Large intestine (tissue), 3 donors: ENCODE data around the gene CDKAL1. TPM values are rescaled to one million over a fixed set of nuclear protein-coding genes. Genes with fewer than 3 reads are reported as not detected.

ENCODE experiments used
- DNase-seq, 2 donors: peaks; one replicate each; pipeline versions ENCODE4 v3.0.0 to v3.0.0-alpha.2; 2013
- H3K27ac ChIP-seq: one replicate; pipeline ENCODE4 v1.5.1; 2013; ENCODE audit warnings: low read length
- H3K27me3 ChIP-seq: 2 replicates; pipeline ENCODE4 v1.6.1; 2013; ENCODE audit warnings: low read length; ENCODE audit not compliant: control insufficient read depth, insufficient read depth
- H3K36me3 ChIP-seq: 2 replicates; pipeline ENCODE4 v1.6.1; 2013; ENCODE audit warnings: low read length; ENCODE audit not compliant: control insufficient read depth, insufficient read depth
- H3K4me1 ChIP-seq: one replicate; pipeline ENCODE4 v1.6.1; 2013; ENCODE audit warnings: low read length; ENCODE audit not compliant: control insufficient read depth, insufficient read depth
- H3K4me3 ChIP-seq: one replicate; pipeline ENCODE4 v1.5.1; 2013; ENCODE audit warnings: low read length
- H3K9me3 ChIP-seq: one replicate; pipeline ENCODE4 v1.6.1; 2013; ENCODE audit warnings: mild to moderate bottlenecking, low read depth, low read length, moderate library complexity; ENCODE audit not compliant: control insufficient read depth
- WGBS: methylation state at CpG from one replicate; pipeline ENCODE4 v1.1.5; 2013; ENCODE audit warnings: low lambda C conversion rate; ENCODE audit not compliant: insufficient coverage; 5-methylcytosine and 5-hydroxymethylcytosine counted together
- polyA plus RNA-seq: library from polyadenylated mRNA; unstranded; fragments of 120-200 nt; gene quantifications from one replicate; pipeline ENCODE4 v1.2.1, GENCODE V29; 2013

The CDKAL1 gene
- polyA plus RNA-seq, 1 donor, result 10.3 TPM

DNA sequence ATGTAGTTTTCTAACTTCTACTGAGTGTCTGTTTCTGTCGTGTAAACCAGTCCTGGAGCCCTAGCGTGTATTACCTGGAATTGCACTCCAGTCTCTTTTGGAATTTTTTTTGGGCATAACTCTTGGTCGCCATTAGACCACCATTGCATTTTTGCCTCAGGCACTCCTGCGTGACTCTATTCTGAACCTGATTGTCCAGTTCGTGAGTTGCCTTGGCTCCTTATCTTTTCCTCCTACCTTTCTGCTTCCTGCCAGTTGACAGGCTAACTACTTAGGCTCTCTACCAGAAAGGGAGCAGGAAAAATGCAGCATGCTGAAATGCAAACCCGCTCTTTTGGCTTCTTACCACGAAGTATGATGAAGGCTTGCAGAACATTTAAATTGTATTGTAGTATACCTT, 568.4 kb downstream of the CDKAL1 start:
- Histone ChIP-seq H3K36me3 (no peaks in the 10 kb centered on the region), H3K27ac (no peak overlapping the region), H3K4me1 (no peaks in the 10 kb centered on the region), H3K4me3 (no peak overlapping the region), H3K27me3 (no peaks in the 10 kb centered on the region), H3K9me3 (no peaks in the 10 kb centered on the region)
- WGBS, result 97% methylated on average over 6 of the region's 7 CpGs
- no peak for DNase-seq

GRCh38 chr6:21103626-21104224, 569.5 kb downstream of the CDKAL1 start:
- no peaks in the 10 kb centered on the region for H3K27me3 ChIP-seq
- no peaks in the 10 kb centered on the region for H3K36me3 ChIP-seq
- 83% methylated on average over 2 of the region's 4 CpGs for WGBS
- H3K9me3 ChIP-seq, result no peaks in the 10 kb centered on the region
- DNase-seq, result no peak
- H3K27ac ChIP-seq, result no peak overlapping the region
- H3K4me3 ChIP-seq, result no peak overlapping the region
- H3K4me1 ChIP-seq, result no peaks in the 10 kb centered on the region

GRCh38 chr6:21104288-21104687, 570.0 kb downstream of the CDKAL1 start:
- no peaks in the 10 kb centered on the region for H3K4me1 ChIP-seq
- H3K36me3 ChIP-seq, result no peaks in the 10 kb centered on the region
- no peaks in the 10 kb centered on the region for H3K27me3 ChIP-seq
- H3K9me3 ChIP-seq, result no peaks in the 10 kb centered on the region
- DNase-seq, result no peak
- no peak overlapping the region for H3K4me3 ChIP-seq
- no peak overlapping the region for H3K27ac ChIP-seq
- no CpG with 5 or more reads among the region's 2 CpGs for WGBS

GRCh38 chr6:21107796-21108195, 573.5 kb downstream of the CDKAL1 start:
- WGBS, result 100% methylated on average over 1 of the region's 3 CpGs
- no peaks in the 10 kb centered on the region for H3K36me3 ChIP-seq
- H3K9me3 ChIP-seq, result no peaks in the 10 kb centered on the region
- no peaks in the 10 kb centered on the region for H3K27me3 ChIP-seq
- H3K4me3 ChIP-seq, result no peak overlapping the region
- H3K27ac ChIP-seq, result no peak overlapping the region
- no peaks in the 10 kb centered on the region for H3K4me1 ChIP-seq
- no peak for DNase-seq

DNA sequence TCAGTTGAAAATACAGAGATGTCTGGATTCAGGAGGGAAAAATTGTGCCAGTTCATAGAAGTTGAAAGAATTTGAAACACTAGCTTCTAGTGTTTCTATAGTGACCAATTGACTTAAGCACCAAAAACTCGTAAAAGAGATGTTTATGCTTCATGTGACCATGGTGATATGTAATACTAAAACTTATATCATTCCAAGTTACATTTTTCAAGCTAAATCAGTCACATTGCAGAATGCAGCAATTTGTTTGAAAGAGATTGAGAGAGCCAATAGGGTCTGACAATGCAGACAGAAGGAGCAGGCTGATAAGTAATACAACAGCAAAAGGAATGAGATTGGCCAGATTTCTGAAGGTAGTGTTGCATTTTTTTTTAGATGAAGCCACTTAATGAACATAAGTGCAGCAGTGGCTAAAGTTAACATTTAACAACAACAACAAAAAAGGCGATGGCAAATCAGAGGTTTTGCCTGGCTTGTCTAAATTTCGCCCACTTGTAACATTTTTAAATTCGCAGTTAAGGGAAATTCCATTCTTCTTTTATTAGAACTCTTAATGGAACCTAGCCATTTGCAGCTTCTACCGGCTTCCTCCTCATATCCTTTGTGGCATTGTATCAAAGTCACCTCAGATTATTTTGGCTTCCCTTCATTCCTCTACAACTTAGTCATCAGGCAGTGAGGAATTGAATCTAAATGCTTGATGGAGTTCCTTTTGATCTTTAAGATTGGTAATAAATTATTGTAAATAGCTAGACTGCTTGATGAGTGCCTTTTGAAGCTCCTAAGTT, 575.3 kb downstream of the CDKAL1 start:
- Histone ChIP-seq H3K9me3 (no peaks in the 10 kb centered on the region), H3K27ac (no peak overlapping the region), H3K27me3 (no peaks in the 10 kb centered on the region), H3K4me3 (no peak overlapping the region), H3K36me3 (no peaks in the 10 kb centered on the region), H3K4me1 (no peaks in the 10 kb centered on the region)
- DNase-seq, result no peak
- WGBS, result 82% methylated on average over 3 of the region's 5 CpGs

- Histone ChIP-seq H3K9me3 (no peaks in the 10 kb centered on the region), H3K27ac (no peak overlapping the region), H3K4me3 (no peak overlapping the region), H3K4me1 (no peaks in the 10 kb centered on the region), H3K36me3 (no peaks in the 10 kb centered on the region), H3K27me3 (no peaks in the 10 kb centered on the region)
- WGBS, result 94% methylated on average over 3 of the region's 5 CpGs
- no peak for DNase-seq
Measured at GRCh38 chr6:21110684-21111083, 576.4 kb downstream of the CDKAL1 start.

- DNase-seq, result peak in 1 of 2 donors; percentile 15
- H3K4me3 ChIP-seq, result no peak overlapping the region
- WGBS, result no CpG with 5 or more reads among the region's 4 CpGs
- H3K27ac ChIP-seq, result no peak overlapping the region
- H3K27me3 ChIP-seq, result no peaks in the 10 kb centered on the region
- H3K9me3 ChIP-seq, result no peaks in the 10 kb centered on the region
- no peaks in the 10 kb centered on the region for H3K36me3 ChIP-seq
- no peaks in the 10 kb centered on the region for H3K4me1 ChIP-seq
Measured at GRCh38 chr6:21111093-21111725, 577.0 kb downstream of the CDKAL1 start.

GRCh38 chr6:21115111-21115510, 580.9 kb downstream of the CDKAL1 start:
- H3K9me3 ChIP-seq, result no peaks in the 10 kb centered on the region
- no peaks in the 10 kb centered on the region for H3K4me1 ChIP-seq
- DNase-seq, result no peak
- no peaks in the 10 kb centered on the region for H3K36me3 ChIP-seq
- no CpG with 5 or more reads among the region's 2 CpGs for WGBS
- no peak overlapping the region for H3K27ac ChIP-seq
- no peaks in the 10 kb centered on the region for H3K27me3 ChIP-seq
- H3K4me3 ChIP-seq, result no peak overlapping the region

DNA sequence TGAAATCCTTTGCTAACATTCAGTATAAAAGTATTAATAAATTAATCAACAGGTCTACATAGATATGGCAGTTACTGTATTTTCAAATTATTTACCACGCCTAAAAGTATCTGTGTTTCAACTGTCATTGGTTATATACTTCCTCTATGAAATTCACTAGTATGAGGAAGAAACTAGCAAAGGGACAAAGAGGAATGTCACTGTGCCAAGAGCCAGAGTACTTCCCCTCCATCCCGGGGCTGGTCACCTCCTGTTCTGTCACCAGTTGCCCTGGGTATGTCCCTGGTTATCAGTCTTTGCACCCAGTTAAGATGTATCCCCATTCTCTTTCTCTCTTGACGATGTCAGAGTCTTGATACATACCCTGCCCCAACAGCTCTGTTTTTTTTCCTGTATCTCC, 582.5 kb downstream of the CDKAL1 start:
- H3K9me3 ChIP-seq, result no peaks in the 10 kb centered on the region
- no peaks in the 10 kb centered on the region for H3K36me3 ChIP-seq
- DNase-seq, result no peak
- no peak overlapping the region for H3K4me3 ChIP-seq
- no peak overlapping the region for H3K27ac ChIP-seq
- H3K27me3 ChIP-seq, result no peaks in the 10 kb centered on the region
- 100% methylated on average over 1 of the region's 3 CpGs for WGBS
- no peaks in the 10 kb centered on the region for H3K4me1 ChIP-seq

DNA sequence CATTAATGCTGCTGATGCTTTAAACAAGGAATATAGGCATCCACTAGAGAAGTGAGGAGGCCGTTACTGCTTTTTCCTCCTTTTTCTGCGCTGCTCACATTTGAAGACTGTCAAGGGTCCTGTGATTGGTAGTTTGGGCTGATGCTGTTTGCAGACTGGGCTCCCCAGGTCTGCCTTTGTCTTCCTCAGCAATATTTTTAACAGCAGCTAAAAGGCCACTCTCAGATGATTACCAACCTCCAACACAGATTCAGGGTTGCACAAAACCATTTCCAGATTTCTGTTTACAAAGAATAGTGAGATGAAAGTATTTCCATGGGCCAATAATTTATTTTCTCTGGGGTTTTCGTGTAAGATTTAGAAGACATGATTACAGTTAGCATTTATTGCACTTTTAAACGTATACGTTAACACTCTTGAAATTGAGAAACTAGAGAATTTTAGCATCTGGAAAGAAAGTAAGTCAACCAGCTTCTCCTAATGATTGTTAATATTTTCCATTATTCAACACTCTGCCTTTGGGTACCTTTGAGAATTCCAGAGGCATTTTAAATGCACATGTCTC, 584.0 kb downstream of the CDKAL1 start:
- Histone ChIP-seq H3K4me1 (no peaks in the 10 kb centered on the region), H3K4me3 (no peak overlapping the region), H3K36me3 (no peaks in the 10 kb centered on the region), H3K27me3 (no peaks in the 10 kb centered on the region), H3K27ac (no peak overlapping the region), H3K9me3 (no peaks in the 10 kb centered on the region)
- 88% methylated on average over 5 of the region's 5 CpGs for WGBS
- DNase-seq, result no peak
